ENCODE measurements around the gene ASAP2.

DNA sequence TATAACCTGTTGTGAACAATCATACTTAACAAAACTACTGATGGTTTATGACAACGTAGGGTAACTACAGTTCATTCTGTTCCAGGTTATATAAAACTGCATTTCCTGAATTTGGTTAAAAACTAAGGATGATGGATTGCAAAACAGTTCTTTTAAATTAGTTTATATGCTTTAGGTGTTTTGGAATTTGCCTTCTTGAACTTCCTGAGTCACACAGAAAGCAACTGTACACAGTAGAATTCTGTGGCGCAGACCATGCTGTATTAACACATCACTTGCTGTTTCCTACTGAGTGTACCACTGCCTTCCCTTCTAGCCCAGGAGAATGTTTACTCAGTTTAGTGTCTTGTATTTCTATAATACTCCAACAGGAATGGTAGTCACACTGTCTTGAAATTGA, 197.3 kb downstream of the ASAP2 start:
- TF ChIP-seq CTCF (IDR thresholded peaks at IDR 0.05) (no peak), POLR2AphosphoS5 (IDR thresholded peaks at IDR 0.05) (no peak), POLR2A (IDR thresholded peaks at IDR 0.05) (no peak), EP300 (IDR thresholded peaks at IDR 0.05; ENCODE audit: low read depth) (no peak)

All from transverse colon (tissue), 4 donors.